Activated T-helper 2 cell treated with anti-CD3 and anti-CD28 coated beads, Interferon-gamma antibody, Interleukin-2, Interleukin-4, amounts not matched to agents 10 μg/mL and 5 μg/mL and 100 μg/mL, durations not matched to agents 14 hours and 24 hours and 36 hours (primary cell): Measurements from ENCODE around the gene SERPINA1. TPM values are rescaled to one million over a fixed set of nuclear protein-coding genes. Genes with fewer than 3 reads are reported as not detected.

ENCODE experiments used
- DNase-seq: peaks from one replicate; pipeline ENCODE4 v3.0.0; 2021; ENCODE audit warnings: low spot score
- H3K27ac Mint-ChIP-seq: one replicate; pipeline ENCODE4 v1.8.0; 2021; ENCODE audit warnings: mixed read lengths
- H3K27me3 Mint-ChIP-seq: one replicate; pipeline ENCODE4 v1.8.0; 2021; ENCODE audit warnings: low read depth, mixed read lengths
- H3K36me3 Mint-ChIP-seq: one replicate; pipeline ENCODE4 v1.8.0; 2021; ENCODE audit warnings: low read depth, mixed read lengths
- H3K4me1 Mint-ChIP-seq: one replicate; pipeline ENCODE4 v1.8.0; 2021; ENCODE audit warnings: low read depth, mixed read lengths
- H3K4me3 Mint-ChIP-seq: one replicate; pipeline ENCODE4 v1.8.0; 2021; ENCODE audit warnings: low read depth, mild to moderate bottlenecking, moderate library complexity, mixed read lengths
- H3K9me3 Mint-ChIP-seq: one replicate; pipeline ENCODE4 v1.8.0; 2021; ENCODE audit warnings: mixed read lengths
- intact Hi-C: fragments of 100-400 bp; cut with micrococcal nuclease; formaldehyde crosslinking; loops from one replicate; pipeline ENCODE4 v1.15.1; 2023
- total RNA-seq: library from RNA; stranded (reverse); gene quantifications from 2 replicates; pipeline ENCODE4 v1.2.3, GENCODE V29; 2022

Gene SERPINA1
- total RNA-seq, 1 donor from 2014 or later = 1.3 TPM

GRCh38 chr14:94407906-94408305 lies 19.5 kb upstream of the SERPINA1 start:
- Mint-ChIP-seq H3K27me3 (peaks cover 5% of the 10 kb centered on the region), H3K36me3 (no peaks in the 10 kb centered on the region), H3K9me3 (peaks cover 3% of the 10 kb centered on the region), H3K27ac (no peak overlapping the region), H3K4me1 (no peaks in the 10 kb centered on the region), H3K4me3 (no peak overlapping the region)
- intact Hi-C loops = no loop called here
- no peak for DNase-seq

- DNase-seq = no peak
- H3K9me3 Mint-ChIP-seq = peaks cover 3% of the 10 kb centered on the region
- peaks cover 7% of the 10 kb centered on the region for H3K27me3 Mint-ChIP-seq
- H3K36me3 Mint-ChIP-seq = no peaks in the 10 kb centered on the region
- H3K4me1 Mint-ChIP-seq = no peaks in the 10 kb centered on the region
- H3K4me3 Mint-ChIP-seq = no peak overlapping the region
- no peak overlapping the region for H3K27ac Mint-ChIP-seq
- intact Hi-C loops = no loop called here
Observed at GRCh38 chr14:94406910-94407309, 18.5 kb upstream of the SERPINA1 start.

GRCh38 chr14:94405486-94405885 lies 17.1 kb upstream of the SERPINA1 start:
- intact Hi-C loops = no loop called here
- peaks cover 7% of the 10 kb centered on the region for H3K27me3 Mint-ChIP-seq
- no peak for DNase-seq
- peaks cover 3% of the 10 kb centered on the region for H3K9me3 Mint-ChIP-seq
- no peak overlapping the region for H3K27ac Mint-ChIP-seq
- H3K4me3 Mint-ChIP-seq = no peak overlapping the region
- H3K4me1 Mint-ChIP-seq = no peaks in the 10 kb centered on the region
- no peaks in the 10 kb centered on the region for H3K36me3 Mint-ChIP-seq

GRCh38 chr14:94404561-94404960 lies 16.2 kb upstream of the SERPINA1 start:
- intact Hi-C loops = no loop called here

GRCh38 chr14:94403312-94403932 lies 15.0 kb upstream of the SERPINA1 start:
- Mint-ChIP-seq H3K27me3 (peaks cover 2% of the 10 kb centered on the region), H3K27ac (no peak overlapping the region), H3K36me3 (no peaks in the 10 kb centered on the region), H3K4me3 (no peak overlapping the region), H3K4me1 (no peaks in the 10 kb centered on the region), H3K9me3 (peaks cover 3% of the 10 kb centered on the region)
- no peak for DNase-seq
- intact Hi-C loops = no loop called here

More at GRCh38 chr14:94404561-94404960, 16.2 kb upstream of the SERPINA1 start:
- Mint-ChIP-seq H3K4me1 (no peaks in the 10 kb centered on the region), H3K36me3 (no peaks in the 10 kb centered on the region), H3K9me3 (peaks cover 3% of the 10 kb centered on the region), H3K27me3 (peaks cover 5% of the 10 kb centered on the region), H3K27ac (no peak overlapping the region), H3K4me3 (no peak overlapping the region)
- DNase-seq = no peak

- no peaks in the 10 kb centered on the region for H3K9me3 Mint-ChIP-seq
- DNase-seq = no peak
- peaks cover 2% of the 10 kb centered on the region for H3K27me3 Mint-ChIP-seq
- intact Hi-C loops = no loop called here
- H3K36me3 Mint-ChIP-seq = no peaks in the 10 kb centered on the region
- no peaks in the 10 kb centered on the region for H3K4me1 Mint-ChIP-seq
- no peak overlapping the region for H3K4me3 Mint-ChIP-seq
- no peak overlapping the region for H3K27ac Mint-ChIP-seq
Observed at GRCh38 chr14:94401083-94401482, 12.7 kb upstream of the SERPINA1 start.

GRCh38 chr14:94400422-94400841 lies 12.0 kb upstream of the SERPINA1 start:
- no peaks in the 10 kb centered on the region for H3K4me1 Mint-ChIP-seq
- peaks cover 2% of the 10 kb centered on the region for H3K27me3 Mint-ChIP-seq
- intact Hi-C loops = no loop called here
- no peak overlapping the region for H3K4me3 Mint-ChIP-seq
- no peaks in the 10 kb centered on the region for H3K36me3 Mint-ChIP-seq
- no peak overlapping the region for H3K27ac Mint-ChIP-seq
- no peak for DNase-seq
- no peaks in the 10 kb centered on the region for H3K9me3 Mint-ChIP-seq

GRCh38 chr14:94398536-94398935 lies 10.1 kb upstream of the SERPINA1 start:
- no peak for DNase-seq
- Mint-ChIP-seq H3K4me3 (no peak overlapping the region), H3K4me1 (peaks cover 17% of the 10 kb centered on the region), H3K27me3 (peaks cover 2% of the 10 kb centered on the region), H3K27ac (no peak overlapping the region), H3K36me3 (no peaks in the 10 kb centered on the region), H3K9me3 (no peaks in the 10 kb centered on the region)
- intact Hi-C loops = loop anchor here (10.0 kb wide), 2 partner anchors 224 to 424 kb away; partner anchors contain the start of genes ASB2 and PPP4R4

GRCh38 chr14:94398182-94398479 lies 9.7 kb upstream of the SERPINA1 start:
- Mint-ChIP-seq H3K27ac (no peak overlapping the region), H3K36me3 (no peaks in the 10 kb centered on the region), H3K9me3 (no peaks in the 10 kb centered on the region), H3K4me1 (peaks cover 22% of the 10 kb centered on the region), H3K4me3 (no peak overlapping the region), H3K27me3 (peaks cover 2% of the 10 kb centered on the region)
- intact Hi-C loops = loop anchor here (10.0 kb wide), 2 partner anchors 223 to 423 kb away; partner anchors contain the start of genes ASB2 and PPP4R4
- no peak for DNase-seq

GRCh38 chr14:94397289-94398181 lies 9.1 kb upstream of the SERPINA1 start:
- Mint-ChIP-seq H3K4me3 (no peak overlapping the region), H3K27ac (no peak overlapping the region), H3K36me3 (no peaks in the 10 kb centered on the region), H3K27me3 (peaks cover 2% of the 10 kb centered on the region), H3K9me3 (no peaks in the 10 kb centered on the region), H3K4me1 (peaks cover 25% of the 10 kb centered on the region)
- no peak for DNase-seq
- intact Hi-C loops = loop anchor here (10.0 kb wide), 2 partner anchors 223 to 423 kb away; partner anchors contain the start of genes ASB2 and PPP4R4

GRCh38 chr14:94396628-94397225 lies 8.3 kb upstream of the SERPINA1 start:
- Mint-ChIP-seq H3K27ac (no peak overlapping the region), H3K4me3 (no peak overlapping the region), H3K27me3 (no peaks in the 10 kb centered on the region), H3K36me3 (no peaks in the 10 kb centered on the region), H3K9me3 (no peaks in the 10 kb centered on the region), H3K4me1 (peaks cover 33% of the 10 kb centered on the region)
- intact Hi-C loops = loop anchor here (10.0 kb wide), 2 partner anchors 222 to 422 kb away; partner anchors contain the start of genes ASB2 and PPP4R4
- no peak for DNase-seq

GRCh38 chr14:94395888-94396574 lies 7.6 kb upstream of the SERPINA1 start:
- no peak overlapping the region for H3K27ac Mint-ChIP-seq
- no peaks in the 10 kb centered on the region for H3K9me3 Mint-ChIP-seq
- H3K4me3 Mint-ChIP-seq = no peak overlapping the region
- intact Hi-C loops = loop anchor here (10.0 kb wide), 2 partner anchors 221 to 421 kb away; partner anchors contain the start of genes ASB2 and PPP4R4
- no peaks in the 10 kb centered on the region for H3K36me3 Mint-ChIP-seq
- H3K27me3 Mint-ChIP-seq = no peaks in the 10 kb centered on the region
- H3K4me1 Mint-ChIP-seq = peaks cover 39% of the 10 kb centered on the region
- no peak for DNase-seq
